CD4-positive, alpha-beta T cell treated with Interleukin-15 for 4 hours (primary cell): ENCODE measurements around the gene FAT1.

Experiments
- DNase-seq: peaks from one replicate; pipeline ENCODE4 v3.0.0-alpha.2; 2020; ENCODE audit warnings: low spot score

The FAT1 gene

GRCh38 chr4:186619088-186619487 is 104.6 kb downstream of the FAT1 start:
- DNase-seq = no peak

- no peak for DNase-seq
Observed at GRCh38 chr4:186617921-186618320, 105.7 kb downstream of the FAT1 start.

- DNase-seq = no peak
Observed at GRCh38 chr4:186607490-186607889, 116.2 kb downstream of the FAT1 start.

- no peak for DNase-seq
Observed at GRCh38 chr4:186606591-186606992, 117.1 kb downstream of the FAT1 start.

- no peak for DNase-seq
Observed at GRCh38 chr4:186605261-186605865, 118.3 kb downstream of the FAT1 start.

GRCh38 chr4:186604124-186604807 is 119.4 kb downstream of the FAT1 start:
- no peak for DNase-seq

- DNase-seq = no peak
Observed at GRCh38 chr4:186602978-186603377, 120.7 kb downstream of the FAT1 start.

GRCh38 chr4:186599483-186599882 is 124.2 kb downstream of the FAT1 start:
- no peak for DNase-seq

- DNase-seq = no peak
Observed at GRCh38 chr4:186598686-186599085, 125.0 kb downstream of the FAT1 start.

GRCh38 chr4:186596850-186597390 is 126.7 kb downstream of the FAT1 start:
- no peak for DNase-seq

GRCh38 chr4:186596346-186596745 is 127.3 kb downstream of the FAT1 start:
- DNase-seq = no peak

GRCh38 chr4:186593587-186593973 is 130.1 kb downstream of the FAT1 start:
- no peak for DNase-seq

GRCh38 chr4:186592966-186593586 is 130.6 kb downstream of the FAT1 start:
- DNase-seq = no peak

- no peak for DNase-seq
Observed at GRCh38 chr4:186592445-186592844, 131.2 kb downstream of the FAT1 start.

- DNase-seq = no peak
Observed at GRCh38 chr4:186591651-186592050, 132.0 kb downstream of the FAT1 start.

GRCh38 chr4:186588503-186588902 is 135.2 kb downstream of the FAT1 start:
- DNase-seq = no peak

- peak; percentile 53 for DNase-seq
Observed at GRCh38 chr4:186587416-186588018, 136.1 kb downstream of the FAT1 start.

GRCh38 chr4:186586205-186586604 is 137.5 kb downstream of the FAT1 start:
- no peak for DNase-seq

- DNase-seq = no peak
Observed at GRCh38 chr4:186584912-186585311, 138.7 kb downstream of the FAT1 start.

- DNase-seq = no peak
Observed at GRCh38 chr4:186581421-186581820, 142.2 kb downstream of the FAT1 start.

GRCh38 chr4:186580669-186581068 is 143.0 kb downstream of the FAT1 start:
- no peak for DNase-seq

- DNase-seq = no peak
Observed at GRCh38 chr4:186570193-186570996, 153.3 kb downstream of the FAT1 start.
